HG02623 (cell line): ENCODE results near the gene ANKRD12.
A peak's percentile ranks its signal among the peaks of the same experiment; 100 is the strongest.
"Not testable (repeated sequence)": the region's sequence is repeated elsewhere in the genome, so short reads cannot be mapped to it uniquely, and the experiment has no call there.

Experiments
- ATAC-seq: cut with Tn5 transposase; IDR thresholded peaks from one replicate; pipeline ENCODE4 v1.9.1; 2021; ENCODE audit warnings: moderate library complexity; ENCODE audit not compliant: unreplicated experiment

ANKRD12 gene

DNA sequence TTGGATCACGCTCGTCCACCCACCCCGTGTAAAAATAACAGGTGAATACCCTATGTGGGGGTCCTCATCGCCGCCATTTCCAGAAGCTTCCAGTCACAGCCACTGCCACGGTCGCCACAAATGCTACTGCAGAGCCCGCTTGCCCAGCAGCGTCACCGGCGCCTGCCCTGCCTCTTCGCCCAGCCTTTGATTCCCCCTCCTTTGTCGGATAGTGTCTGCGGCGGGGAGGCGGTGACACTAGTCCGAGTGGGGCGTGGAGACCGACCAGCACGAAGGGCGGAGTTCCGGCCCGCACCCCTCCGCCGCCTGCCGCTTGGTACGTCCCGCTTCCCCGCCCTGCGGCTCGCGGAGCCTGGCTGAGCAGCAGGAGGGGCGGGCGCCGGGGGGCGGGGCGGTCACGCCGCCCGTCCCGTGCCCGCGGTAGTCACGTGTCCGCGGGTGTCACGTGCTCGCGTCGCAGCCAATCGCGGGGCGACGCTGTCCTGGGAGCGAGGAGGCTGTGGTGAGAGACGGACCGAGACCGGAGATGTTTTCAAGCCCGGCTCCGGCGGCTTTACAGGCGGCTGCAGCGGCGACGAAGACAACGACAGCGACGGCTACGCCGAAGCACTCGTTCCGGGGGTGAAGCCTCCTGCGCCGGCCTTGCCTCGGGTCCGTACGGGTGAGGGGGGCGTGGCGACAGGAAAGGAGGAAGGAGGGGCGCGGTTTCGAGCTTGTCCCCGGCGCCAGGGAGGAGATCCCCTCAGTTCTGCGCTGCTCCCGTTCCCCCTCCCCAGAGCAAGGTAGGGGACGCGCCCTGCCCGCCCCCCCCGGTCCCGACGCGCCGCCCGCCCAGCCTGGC lies at the start of gene ANKRD12:
Gene ANKRD12, plus strand, starts transcription at position 467 of the 841 bp plus-strand sequence. CDS start 45,652 bp downstream, outside the sequence.
- ATAC-seq, result peak; percentile 66

GRCh38 chr18:9087144-9087543 lies 49.4 kb upstream of the ANKRD12 start:
- no peak for ATAC-seq

GRCh38 chr18:9088252-9088651 lies 48.3 kb upstream of the ANKRD12 start:
- no peak for ATAC-seq

GRCh38 chr18:9088727-9089126 lies 47.9 kb upstream of the ANKRD12 start:
- ATAC-seq, result not testable (repeated sequence)

DNA sequence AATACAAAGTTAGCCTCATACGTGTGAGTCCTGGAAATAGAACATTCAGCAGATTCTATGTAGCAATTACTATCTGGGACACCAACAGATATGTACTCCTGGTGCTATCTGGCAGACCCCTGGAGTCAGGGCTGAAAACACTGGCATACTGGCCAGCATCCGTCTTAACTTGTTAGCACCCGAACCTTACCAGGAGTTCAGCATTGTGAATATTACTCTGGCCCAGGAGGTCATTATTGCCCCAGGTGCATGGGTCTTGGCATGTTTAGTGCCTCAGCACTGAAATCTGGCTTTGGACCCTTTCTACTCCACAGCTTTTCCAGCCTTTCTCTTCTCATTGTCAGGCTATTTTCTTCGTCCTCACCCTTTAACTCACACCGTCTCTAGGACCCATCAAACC lies 46.0 kb upstream of the ANKRD12 start:
- ATAC-seq, result no peak

DNA sequence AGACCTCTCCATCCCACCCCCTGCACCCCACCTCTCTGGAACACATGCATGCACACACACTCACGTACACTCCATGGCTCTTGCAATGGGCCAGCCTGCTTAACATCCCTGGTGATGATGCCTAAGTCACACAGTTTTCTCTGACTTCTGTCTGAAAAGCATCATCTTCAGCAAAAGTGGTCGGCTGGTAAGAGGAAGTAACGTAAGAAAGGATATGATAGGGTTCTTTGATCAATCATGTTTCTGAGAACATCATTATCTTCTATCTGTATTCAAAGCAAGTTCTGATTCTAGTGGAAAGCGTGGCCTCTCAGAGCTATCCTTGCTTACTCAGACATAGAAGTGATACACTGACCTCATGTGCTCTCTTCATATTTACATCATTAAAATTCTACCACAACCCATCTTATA lies 45.5 kb upstream of the ANKRD12 start:
- no peak for ATAC-seq

- no peak for ATAC-seq
Measured at GRCh38 chr18:9092665-9093064, 43.9 kb upstream of the ANKRD12 start.

GRCh38 chr18:9093109-9093508 lies 43.5 kb upstream of the ANKRD12 start:
- ATAC-seq, result not testable (repeated sequence)

- no peak for ATAC-seq
Measured at GRCh38 chr18:9094307-9095226, 42.0 kb upstream of the ANKRD12 start.

GRCh38 chr18:9095297-9096006 lies 41.1 kb upstream of the ANKRD12 start:
- ATAC-seq, result peak; percentile 89

DNA sequence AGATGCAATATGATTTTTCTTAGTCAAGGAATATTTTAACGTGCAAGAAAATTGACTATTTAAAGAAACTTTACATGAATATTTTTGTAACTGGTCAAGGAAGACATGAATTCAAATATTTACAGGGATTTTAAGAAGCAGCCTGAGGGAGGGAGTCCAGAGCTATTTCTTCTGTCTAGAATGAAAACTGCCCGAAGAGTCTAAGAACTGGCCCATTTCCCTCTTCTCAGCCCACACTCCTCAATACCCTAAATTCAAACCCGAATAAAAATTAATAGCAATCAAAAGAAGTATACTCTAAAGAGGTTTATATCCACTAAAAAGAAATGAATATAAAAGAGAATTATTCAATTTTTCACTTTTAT lies 40.6 kb upstream of the ANKRD12 start:
- ATAC-seq, result no peak

DNA sequence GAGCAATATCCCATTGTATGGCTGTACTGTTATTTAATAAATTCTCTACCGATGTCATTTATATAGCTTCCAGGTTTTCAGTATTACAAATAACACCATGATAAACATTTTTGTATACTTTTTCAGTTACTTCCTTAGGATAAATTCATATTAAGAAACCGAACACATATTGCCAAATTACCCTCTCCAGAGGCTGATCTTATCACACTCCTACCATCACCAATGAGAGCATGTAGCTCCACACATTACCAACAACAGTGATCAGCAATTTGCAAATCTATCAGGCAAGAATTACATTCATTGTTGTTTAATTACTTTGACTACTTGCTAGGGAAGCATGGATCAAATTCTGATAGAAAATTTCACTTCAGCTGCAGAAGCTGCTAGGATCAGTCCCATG lies 39.9 kb upstream of the ANKRD12 start:
- no peak for ATAC-seq

DNA sequence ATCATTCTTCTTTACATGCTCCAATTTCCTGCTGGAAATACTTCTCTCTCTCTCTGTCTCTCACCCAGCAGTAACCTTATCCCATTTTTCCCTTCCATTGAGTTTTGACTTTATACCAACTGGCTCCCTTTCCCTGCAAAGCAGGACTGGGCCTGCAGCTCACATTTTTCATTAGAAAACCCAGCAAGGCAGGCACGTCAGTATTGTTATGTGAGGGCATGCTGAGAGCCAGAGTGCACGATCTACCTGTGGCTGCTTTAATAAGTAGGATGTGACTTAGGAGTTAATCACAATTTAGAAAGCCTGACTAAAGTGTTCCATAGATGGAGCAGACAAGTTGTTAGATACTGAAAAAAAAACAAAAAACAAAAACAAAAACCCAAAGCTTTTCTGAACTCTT lies 39.2 kb upstream of the ANKRD12 start:
- no peak for ATAC-seq

GRCh38 chr18:9100796-9101195 lies 35.8 kb upstream of the ANKRD12 start:
- ATAC-seq, result no peak

GRCh38 chr18:9101730-9102507 lies 34.7 kb upstream of the ANKRD12 start:
- ATAC-seq, result peak; percentile 1

DNA sequence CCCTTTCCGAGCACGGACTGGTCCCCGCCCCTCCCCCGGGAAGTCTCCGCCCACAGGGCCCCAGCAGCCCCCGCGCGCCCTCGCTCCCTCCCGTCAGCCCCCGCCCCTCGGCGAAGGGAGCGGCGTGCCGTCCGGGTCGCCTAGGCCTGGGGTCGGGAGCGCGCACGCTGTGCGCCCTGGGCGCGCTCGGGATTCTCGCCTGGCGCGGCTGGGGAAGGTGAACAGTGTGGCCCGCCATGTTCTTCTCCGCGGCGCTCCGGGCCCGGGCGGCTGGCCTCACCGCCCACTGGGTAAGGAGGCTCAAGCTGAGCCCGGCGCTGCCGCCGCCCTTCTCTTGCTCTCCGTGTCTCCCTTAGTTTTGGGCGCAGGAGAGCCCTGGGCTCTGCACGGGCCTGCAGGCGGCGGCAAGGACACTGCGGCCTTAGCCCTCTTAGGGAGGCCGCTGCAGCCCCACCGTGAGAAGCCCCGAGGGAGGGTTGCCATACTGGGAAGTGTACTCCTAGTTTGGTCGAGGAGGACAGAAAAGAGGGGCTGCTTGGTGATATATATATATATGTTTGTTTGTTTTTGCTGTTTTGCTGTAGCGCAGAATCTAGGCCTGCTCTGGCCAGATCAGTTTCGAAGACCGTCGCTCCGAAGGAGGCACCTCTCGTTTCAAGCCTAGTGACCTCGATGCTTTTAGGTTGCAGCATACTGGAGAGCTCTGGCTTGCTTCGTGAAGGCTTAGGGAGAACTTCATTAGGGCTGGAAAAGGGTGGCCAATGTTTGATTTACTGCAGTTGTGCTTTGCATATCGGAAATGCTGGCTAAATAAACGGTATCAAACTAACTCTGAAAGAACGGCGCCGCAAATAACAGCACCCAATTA lies 33.8 kb upstream of the ANKRD12 start, which contains the start of gene NDUFV2:
Gene NDUFV2, plus strand, starts transcription at position 192 of the 868 bp plus-strand sequence. Its CDS starts 45 bp downstream, at position 237.
- ATAC-seq, result peak; percentile 92

DNA sequence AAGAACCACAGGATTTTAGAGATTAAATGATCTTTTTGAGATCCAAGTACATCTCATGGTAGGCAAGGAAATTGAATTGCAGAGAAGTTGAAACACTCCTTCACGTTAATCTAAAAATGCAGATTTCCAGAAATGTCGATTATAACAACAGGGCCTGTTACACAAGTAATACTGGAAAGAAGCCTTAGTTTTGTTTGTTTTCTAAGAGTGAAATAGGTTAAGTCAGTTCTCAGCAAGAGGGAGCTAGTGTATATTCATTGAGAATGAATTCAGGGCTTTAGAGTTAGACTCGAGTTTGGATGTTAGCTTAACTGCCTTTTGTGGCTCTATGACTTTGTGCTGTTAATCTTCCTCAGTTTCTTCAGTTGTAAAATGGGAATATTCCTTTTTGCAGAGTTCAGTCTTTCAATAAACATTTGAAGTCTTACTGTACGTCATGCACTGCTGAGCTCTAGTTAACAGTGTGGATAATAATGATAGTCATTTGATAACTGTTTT lies 33.2 kb upstream of the ANKRD12 start:
- ATAC-seq, result no peak

- no peak for ATAC-seq
Measured at GRCh38 chr18:9104244-9104901, 32.2 kb upstream of the ANKRD12 start.

- ATAC-seq, result no peak
Measured at GRCh38 chr18:9105420-9105819, 31.2 kb upstream of the ANKRD12 start.
